GM18498 (cell line): Measurements from ENCODE around the gene CPLX1.

ENCODE experiments used
- ATAC-seq: cut with Tn5 transposase; IDR thresholded peaks from one replicate; pipeline ENCODE4 v1.9.1; 2021; ENCODE audit warnings: mild to moderate bottlenecking, moderate library complexity; ENCODE audit not compliant: unreplicated experiment

Gene CPLX1

GRCh38 chr4:825971-826330 lies at the start of gene CPLX1:
CPLX1 (minus strand) TSS chr4:826129; CDS start chr4:824522, 1,607 bp downstream.
- no peak for ATAC-seq

GRCh38 chr4:874971-875817 lies 49.3 kb upstream of the CPLX1 start:
- no peak for ATAC-seq

- ATAC-seq = no peak
Measured at GRCh38 chr4:874056-874455, 48.1 kb upstream of the CPLX1 start.

- ATAC-seq = no peak
Measured at GRCh38 chr4:872241-872981, 46.5 kb upstream of the CPLX1 start.

- ATAC-seq = no peak
Measured at GRCh38 chr4:871484-871883, 45.6 kb upstream of the CPLX1 start.

- ATAC-seq = no peak
Measured at GRCh38 chr4:870951-871350, 45.0 kb upstream of the CPLX1 start.

GRCh38 chr4:869776-870175 lies 43.8 kb upstream of the CPLX1 start:
- ATAC-seq = no peak

- no peak for ATAC-seq
Measured at GRCh38 chr4:868421-868820, 42.5 kb upstream of the CPLX1 start.

GRCh38 chr4:867526-868250 lies 41.8 kb upstream of the CPLX1 start:
- ATAC-seq = no peak

GRCh38 chr4:866761-867390 lies 40.9 kb upstream of the CPLX1 start:
- no peak for ATAC-seq

- no peak for ATAC-seq
Measured at GRCh38 chr4:866068-866760, 40.3 kb upstream of the CPLX1 start.

GRCh38 chr4:865572-865971 lies 39.6 kb upstream of the CPLX1 start:
- no peak for ATAC-seq

GRCh38 chr4:865121-865465 lies 39.2 kb upstream of the CPLX1 start:
- no peak for ATAC-seq

GRCh38 chr4:864456-865120 lies 38.7 kb upstream of the CPLX1 start:
- no peak for ATAC-seq

- no peak for ATAC-seq
Measured at GRCh38 chr4:860561-860960, 34.6 kb upstream of the CPLX1 start.

- no peak for ATAC-seq
Measured at GRCh38 chr4:859496-859895, 33.6 kb upstream of the CPLX1 start.

- no peak for ATAC-seq
Measured at GRCh38 chr4:858831-859451, 33.0 kb upstream of the CPLX1 start.

GRCh38 chr4:858041-858481 lies 32.1 kb upstream of the CPLX1 start:
- ATAC-seq = no peak

- no peak for ATAC-seq
Measured at GRCh38 chr4:857461-857860, 31.5 kb upstream of the CPLX1 start.
